ENCODE measurements around the gene SCAMP4. TPM values are rescaled to one million over a fixed set of nuclear protein-coding genes. Genes with fewer than 3 reads are reported as not detected.

SCAMP4 gene
- total RNA-seq, 1 experiment from 2014 or later, result 69.0 TPM

DNA sequence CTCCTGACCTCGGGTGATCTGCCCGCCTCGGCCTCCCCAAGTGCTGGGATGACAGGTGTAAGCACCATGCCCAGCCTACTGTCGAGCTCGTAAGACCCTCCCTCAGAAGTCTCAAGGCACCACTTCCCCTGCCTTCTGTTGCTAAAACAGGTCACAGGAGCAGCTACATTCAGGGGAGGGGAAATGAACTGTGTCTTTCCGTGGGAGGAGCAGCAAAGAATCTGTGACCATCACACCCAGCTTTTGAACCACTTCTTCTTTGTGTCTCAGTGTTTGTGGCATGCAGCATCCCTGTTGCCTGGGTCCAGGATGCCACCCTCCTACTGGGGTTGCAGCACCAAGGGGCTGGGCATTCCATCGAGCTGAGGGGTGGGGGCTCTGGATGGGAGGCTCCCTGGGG lies 28.0 kb downstream of the SCAMP4 start:
- DNase-seq, result no peak
- H3K27me3 Mint-ChIP-seq (ENCODE audit: low read depth), result peaks cover 25% of the 10 kb centered on the region
- H3K14ac ChIP-seq (ENCODE audit: insufficient read depth, low read length), result no peak overlapping the region; the same call in 1 of the 2 replicates
- H3K79me2 ChIP-seq (ENCODE audit: insufficient read depth, low read length), result no peaks in the 10 kb centered on the region
- H3K9ac ChIP-seq (ENCODE audit: extremely low read depth, insufficient read length, low read length), result no peak overlapping the region
- H2BK15ac ChIP-seq (ENCODE audit: low read depth, low read length), result no peak overlapping the region
- no peak overlapping the region for H4K8ac ChIP-seq (replicated peaks; ENCODE audit: insufficient read length, low read depth, low read length)
- H2BK20ac ChIP-seq (ENCODE audit: low read depth, low read length, poor library complexity, severe bottlenecking), result no peak overlapping the region
- no peaks in the 10 kb centered on the region for H3K4me1 ChIP-seq (ENCODE audit: insufficient read depth, low read length)
- H3K56ac ChIP-seq (ENCODE audit: insufficient read length, low read depth, low read length), result no peak overlapping the region
- no peak overlapping the region for H3K4me3 Mint-ChIP-seq
- no peak overlapping the region for H3T11ph ChIP-seq (ENCODE audit: low read length)
- WGBS (ENCODE audit: extremely low coverage, insufficient read length, low lambda C conversion rate), result no CpG with 5 or more reads among the region's 7 CpGs
- no peak overlapping the region for H4K91ac ChIP-seq (ENCODE audit: insufficient read length, low read depth, low read length)
- H3K4me2 ChIP-seq (ENCODE audit: insufficient read depth, insufficient read length, low read length), result no peak overlapping the region
- peaks cover 6% of the 10 kb centered on the region for H3K23me2 ChIP-seq (ENCODE audit: insufficient read length, low read depth, low read length, poor library complexity, severe bottlenecking)
- H3K4me1 Mint-ChIP-seq, result peaks cover 1 to 8% of the 10 kb centered on the region in 2 experiments; a peak in 1 of 4 replicates
- H4K5ac ChIP-seq (ENCODE audit: insufficient read length, low read depth, low read length), result no peak overlapping the region
- no peak overlapping the region for H3K27ac ChIP-seq (ENCODE audit: insufficient read length, low read depth, low read length)
- no peaks in the 10 kb centered on the region for H3K79me1 ChIP-seq (ENCODE audit: insufficient read depth, low read depth, low read length, poor library complexity, severe bottlenecking)
- H2AK5ac ChIP-seq (ENCODE audit: insufficient read length, low read length), result no peak overlapping the region
- no peak overlapping the region for H2AFZ ChIP-seq (ENCODE audit: low read length)
- H3K18ac ChIP-seq (ENCODE audit: insufficient read length, low read depth, low read length), result no peak overlapping the region
- no peaks in the 10 kb centered on the region for H3K9me3 ChIP-seq (ENCODE audit: control insufficient read depth, low read depth, low read length)
- H4K20me1 ChIP-seq (ENCODE audit: control insufficient read depth, insufficient read depth, insufficient read length), result no peaks in the 10 kb centered on the region
- H2BK5ac ChIP-seq (ENCODE audit: insufficient read length, low read length), result no peak overlapping the region
- no peak overlapping the region for H2BK120ac ChIP-seq (ENCODE audit: low read depth, low read length, poor library complexity, severe bottlenecking)
- no peaks in the 10 kb centered on the region for H3K27me3 ChIP-seq (ENCODE audit: insufficient read depth, low read length)
- H3K23ac ChIP-seq (ENCODE audit: insufficient read length, low read depth, low read length), result no peak overlapping the region
- peaks cover 6 to 10% (median 10%) of the 10 kb centered on the region in 3 experiments; a peak in 6 of 7 replicates for H3K36me3 Mint-ChIP-seq (ENCODE audit: insufficient read depth in 1 of 3, low read depth in 3 of 3)
- H3K4ac ChIP-seq (ENCODE audit: low read depth, low read length), result no peak overlapping the region
- no peak for TF ChIP-seq CTCF (conservative IDR thresholded peaks at IDR 0.05)
- H3K9me3 Mint-ChIP-seq, result peaks cover 14 to 17% of the 10 kb centered on the region in 2 experiments
- H2BK12ac ChIP-seq (ENCODE audit: insufficient read length, low read depth, low read length), result no peak overlapping the region
- H3K27ac Mint-ChIP-seq, result no peak overlapping the region

Measured in H9 (cell line).